Measurements from ENCODE around the gene NOX3.
"Not testable (repeated sequence)": the region's sequence is repeated elsewhere in the genome, so short reads cannot be mapped to it uniquely, and the experiment has no call there.

The NOX3 gene

GRCh38 chr6:155486721-155487294 is 31.2 kb upstream of the NOX3 start:
- no peak overlapping the region for H3K4me3 ChIP-seq (ENCODE audit: low read length)
- DNase-seq (ENCODE audit: low read depth) = no peak
- no peak for TF ChIP-seq CTCF (conservative IDR thresholded peaks at IDR 0.05; ENCODE audit: low read length)

- no peak for TF ChIP-seq CTCF (conservative IDR thresholded peaks at IDR 0.05; ENCODE audit: low read length)
- H3K4me3 ChIP-seq (ENCODE audit: low read length) = no peak overlapping the region
- DNase-seq (ENCODE audit: low read depth) = no peak
Observed at GRCh38 chr6:155485756-155486155, 30.1 kb upstream of the NOX3 start.

DNA sequence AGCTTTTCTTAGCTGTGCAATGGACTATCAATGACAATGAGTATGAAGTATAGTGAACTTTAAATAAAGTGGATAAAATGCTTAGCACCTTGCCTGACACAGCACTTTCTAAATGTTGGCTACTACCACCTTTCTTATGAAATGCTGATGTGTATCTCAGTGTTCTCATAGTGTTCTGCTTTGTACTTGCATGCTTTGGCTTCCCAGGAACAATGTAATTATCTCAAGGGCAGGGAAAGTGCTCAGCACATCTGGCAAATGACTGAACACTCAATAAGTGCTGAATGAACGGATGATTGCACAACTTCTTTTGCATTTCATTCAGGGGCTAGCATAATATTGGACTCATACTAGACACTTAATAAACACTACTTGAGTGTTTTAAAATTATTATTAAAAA is 28.2 kb upstream of the NOX3 start:
- DNase-seq (ENCODE audit: low read depth) = peak; percentile 94
- H3K4me3 ChIP-seq (ENCODE audit: low read length) = no peak overlapping the region
- TF ChIP-seq CTCF (conservative IDR thresholded peaks at IDR 0.05; ENCODE audit: low read length) = no peak

DNA sequence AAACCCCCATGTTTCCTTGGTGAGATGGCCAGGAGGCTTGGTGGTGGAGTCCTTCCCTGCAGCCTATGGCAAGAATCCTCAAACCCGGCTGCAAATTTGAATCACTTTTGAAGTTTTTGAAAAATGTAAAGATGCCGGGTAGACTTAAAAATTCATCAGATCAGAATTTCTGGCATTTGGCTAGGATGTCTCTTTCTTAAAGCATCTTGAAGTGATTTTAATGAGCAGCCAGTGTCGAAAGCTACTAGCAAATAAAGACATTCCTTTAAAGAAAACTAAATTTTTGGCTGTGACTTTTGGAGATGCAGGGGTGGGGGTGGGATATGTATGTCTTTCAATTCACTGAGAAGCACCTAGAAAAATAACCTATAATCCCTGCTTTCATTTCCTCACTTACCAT is 25.6 kb upstream of the NOX3 start:
- no peak overlapping the region for H3K4me3 ChIP-seq (ENCODE audit: low read length)

GRCh38 chr6:155473741-155474140 is 18.1 kb upstream of the NOX3 start:
- TF ChIP-seq CTCF (conservative IDR thresholded peaks at IDR 0.05; ENCODE audit: low read length) = no peak
- no peak for DNase-seq (ENCODE audit: low read depth)
- H3K4me3 ChIP-seq (ENCODE audit: low read length) = no peak overlapping the region

More for the DNA sequence above, 25.6 kb upstream of the NOX3 start:
- DNase-seq (ENCODE audit: low read depth) = peak; percentile 92
- TF ChIP-seq CTCF (conservative IDR thresholded peaks at IDR 0.05; ENCODE audit: low read length) = no peak

- no peak for TF ChIP-seq CTCF (conservative IDR thresholded peaks at IDR 0.05; ENCODE audit: low read length)
- H3K4me3 ChIP-seq (ENCODE audit: low read length) = no peak overlapping the region
- peak; percentile 66 for DNase-seq (ENCODE audit: low read depth)
Observed at GRCh38 chr6:155472886-155473285, 17.2 kb upstream of the NOX3 start.

DNA sequence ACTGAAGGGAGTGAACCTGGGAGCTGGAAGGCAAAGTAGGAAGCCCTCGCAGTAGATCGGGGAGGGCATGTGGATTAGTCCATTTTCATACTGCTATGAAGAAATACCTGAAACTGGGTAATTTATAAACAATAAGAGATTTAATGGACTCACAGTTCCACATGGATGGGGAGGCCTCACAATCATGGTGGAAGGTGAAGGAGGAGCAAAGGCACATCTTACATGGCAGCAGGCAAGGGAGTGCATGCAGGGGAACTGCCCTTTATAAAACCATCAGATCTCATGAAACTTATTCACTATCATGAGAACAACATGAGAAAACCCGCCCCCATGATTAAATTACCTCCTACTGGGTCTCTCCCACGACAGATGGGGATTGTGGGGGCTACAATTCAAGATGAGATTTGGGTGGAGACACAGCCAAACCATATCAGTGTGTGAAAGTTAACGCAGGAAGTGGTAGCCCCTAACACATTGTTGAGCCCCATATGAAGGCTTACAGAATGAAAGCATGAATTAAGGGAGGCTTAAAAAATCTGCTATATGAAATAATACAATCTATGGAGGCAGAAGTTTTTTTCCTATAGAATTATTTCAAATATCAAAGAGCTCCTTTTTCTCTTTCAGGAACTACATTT is 15.5 kb upstream of the NOX3 start:
- DNase-seq (ENCODE audit: low read depth); H3K4me3 ChIP-seq (ENCODE audit: low read length): not testable (repeated sequence)

DNA sequence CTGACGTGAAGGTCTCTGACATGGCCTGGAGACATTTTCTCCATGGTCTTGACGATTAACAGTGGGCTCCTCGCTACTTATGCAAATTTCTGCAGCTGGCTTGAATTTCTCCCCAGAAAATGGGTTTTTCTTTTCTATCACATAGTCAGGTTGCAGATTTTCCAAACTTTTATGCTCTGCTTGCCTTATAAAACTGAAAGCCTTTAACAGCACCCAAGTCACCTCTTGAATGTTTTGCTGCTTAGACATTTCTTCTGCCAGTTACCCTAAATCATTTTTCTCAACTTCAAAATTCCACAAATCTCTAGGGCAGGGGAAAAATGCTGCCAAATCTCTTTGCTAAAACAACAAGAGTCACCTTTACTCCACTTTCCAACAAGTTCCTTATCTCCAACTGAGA is 12.9 kb upstream of the NOX3 start:
- DNase-seq (ENCODE audit: low read depth); H3K4me3 ChIP-seq (ENCODE audit: low read length): not testable (repeated sequence)
